ENCODE data around the gene UGT1A10.

Gene UGT1A10

GRCh38 chr2:233673896-233674295, 37.6 kb downstream of the UGT1A10 start:
- FAIRE-seq (no peak), DNase-seq (ENCODE audit: insufficient read length, low spot score) (no peak)
- no peak for TF ChIP-seq CTCF (IDR thresholded peaks at IDR 0.05; ENCODE audit: insufficient read depth, missing control alignments)

GRCh38 chr2:233674314-233674713, 38.1 kb downstream of the UGT1A10 start:
- DNase-seq (ENCODE audit: insufficient read length, low spot score) (no peak), FAIRE-seq (no peak)
- no peak for TF ChIP-seq CTCF (IDR thresholded peaks at IDR 0.05; ENCODE audit: insufficient read depth, missing control alignments)

GRCh38 chr2:233674995-233675394, 38.7 kb downstream of the UGT1A10 start:
- TF ChIP-seq CTCF (IDR thresholded peaks at IDR 0.05; ENCODE audit: insufficient read depth, missing control alignments): no peak
- DNase-seq (ENCODE audit: insufficient read length, low spot score): no peak
- peak; percentile 94 for FAIRE-seq

GRCh38 chr2:233676046-233676445, 39.8 kb downstream of the UGT1A10 start:
- DNase-seq (ENCODE audit: insufficient read length, low spot score): no peak
- no peak for FAIRE-seq
- TF ChIP-seq CTCF (IDR thresholded peaks at IDR 0.05; ENCODE audit: insufficient read depth, missing control alignments): no peak

- FAIRE-seq (no peak), DNase-seq (ENCODE audit: insufficient read length, low spot score) (no peak)
- TF ChIP-seq CTCF (IDR thresholded peaks at IDR 0.05; ENCODE audit: insufficient read depth, missing control alignments): no peak
Observed at GRCh38 chr2:233679196-233679595, 42.9 kb downstream of the UGT1A10 start.

- no peak for DNase-seq (ENCODE audit: insufficient read length, low spot score)
- no peak for FAIRE-seq
- no peak for TF ChIP-seq CTCF (IDR thresholded peaks at IDR 0.05; ENCODE audit: insufficient read depth, missing control alignments)
Observed at GRCh38 chr2:233680361-233681045, 44.3 kb downstream of the UGT1A10 start.

- FAIRE-seq: no peak
Observed at GRCh38 chr2:233681521-233682099, 45.4 kb downstream of the UGT1A10 start, which contains the start of gene UGT1A7. UGT1A7 (plus strand) TSS chr2:233681901; CDS start chr2:233681938, 37 bp downstream.

More at GRCh38 chr2:233681521-233682099, 45.4 kb downstream of the UGT1A10 start, which contains the start of gene UGT1A7:
- no peak for DNase-seq (ENCODE audit: insufficient read length, low spot score)
- no peak for TF ChIP-seq CTCF (IDR thresholded peaks at IDR 0.05; ENCODE audit: insufficient read depth, missing control alignments)
